Ishikawa (cell line): ENCODE measurements around the gene CLRN3.

Experiments
- CEBPB ChIP-seq: IDR thresholded peaks from 2 replicates; pipeline ENCODE4 v1.6.1; 2012
- EGR1 ChIP-seq: IDR thresholded peaks from 2 replicates; pipeline ENCODE4 v1.6.1; 2012
- RAD21 ChIP-seq: IDR thresholded peaks from 2 replicates; pipeline ENCODE4 v1.6.1; 2012; ENCODE audit warnings: low read depth
- REST ChIP-seq: IDR thresholded peaks from 2 replicates; pipeline ENCODE4 v1.6.1; 2012; ENCODE audit warnings: low read depth, mild to moderate bottlenecking
- TAF1 ChIP-seq: IDR thresholded peaks from 2 replicates; pipeline ENCODE4 v1.6.1; 2012; ENCODE audit warnings: low read depth, mild to moderate bottlenecking
- YY1 ChIP-seq: IDR thresholded peaks from 2 replicates; pipeline ENCODE4 v1.6.1; 2012; ENCODE audit warnings: low read depth

GRCh38 chr10:127919418-127920271, 26.9 kb upstream of the CLRN3 start:
- TF ChIP-seq YY1 (no peak), CEBPB (no peak), RAD21 (no peak), EGR1 (no peak), REST (no peak), TAF1 (no peak)
